ENCODE measurements around the gene OTOF.

GRCh38 chr2:26493566-26493965 is 15.6 kb upstream of the OTOF start:
- TF ChIP-seq POLR2A (IDR thresholded peaks at IDR 0.05) (no peak), CTCF (IDR thresholded peaks at IDR 0.05) (no peak)
